ENCODE measurements around the gene ST6GALNAC2.

- TF ChIP-seq CTCF (IDR thresholded peaks at IDR 0.05), result no peak
- no peak for TF ChIP-seq POLR2A (IDR thresholded peaks at IDR 0.05)
- TF ChIP-seq POLR2AphosphoS5 (IDR thresholded peaks at IDR 0.05), result no peak
These were observed 26.1 kb upstream of the ST6GALNAC2 start for GRCh38 chr17:76611758-76612157.
